ENCODE results near the gene FAF2.
"Not testable (repeated sequence)": the region's sequence is repeated elsewhere in the genome, so short reads cannot be mapped to it uniquely, and the experiment has no call there.

FAF2 gene

GRCh38 chr5:176550275-176550831, 102.2 kb downstream of the FAF2 start:
- H3K27ac ChIP-seq (ENCODE audit: low read depth, low read length) = no peak overlapping the region
- H3K4me3 ChIP-seq (ENCODE audit: low read depth, low read length) = no peak overlapping the region
- H3K4me1 ChIP-seq (ENCODE audit: control insufficient read depth, insufficient read depth, low read length) = peaks cover 12% of the 10 kb centered on the region; the same call in 1 of the 2 replicates
- no peaks in the 10 kb centered on the region for H3K36me3 ChIP-seq (ENCODE audit: control insufficient read depth, insufficient read depth, low read length)
- H3K9ac ChIP-seq (ENCODE audit: low read length) = no peak overlapping the region
- no peaks in the 10 kb centered on the region for H3K9me3 ChIP-seq (ENCODE audit: control insufficient read depth, insufficient read depth, low read depth, low read length)
- H3K27me3 ChIP-seq (ENCODE audit: control insufficient read depth, insufficient read depth, low read length) = peaks cover 11% of the 10 kb centered on the region; the same call in 1 of the 2 replicates

GRCh38 chr5:176550937-176551336, 102.8 kb downstream of the FAF2 start:
- not testable (repeated sequence) for H3K9ac ChIP-seq (ENCODE audit: low read length); H3K27ac ChIP-seq (ENCODE audit: low read depth, low read length); H3K4me3 ChIP-seq (ENCODE audit: low read depth, low read length); H3K36me3 ChIP-seq (ENCODE audit: control insufficient read depth, insufficient read depth, low read length); H3K9me3 ChIP-seq (ENCODE audit: control insufficient read depth, insufficient read depth, low read depth, low read length)
- peaks cover 12% of the 10 kb centered on the region; the same call in 1 of the 2 replicates for H3K4me1 ChIP-seq (ENCODE audit: control insufficient read depth, insufficient read depth, low read length)
- H3K27me3 ChIP-seq (ENCODE audit: control insufficient read depth, insufficient read depth, low read length) = peaks cover 11% of the 10 kb centered on the region; the same call in 1 of the 2 replicates

- no peaks in the 10 kb centered on the region for H3K9me3 ChIP-seq (ENCODE audit: control insufficient read depth, insufficient read depth, low read depth, low read length)
- peaks cover 11% of the 10 kb centered on the region; the same call in 1 of the 2 replicates for H3K27me3 ChIP-seq (ENCODE audit: control insufficient read depth, insufficient read depth, low read length)
- H3K4me1 ChIP-seq (ENCODE audit: control insufficient read depth, insufficient read depth, low read length) = peaks cover 12% of the 10 kb centered on the region; the same call in 1 of the 2 replicates
- no peak overlapping the region for H3K9ac ChIP-seq (ENCODE audit: low read length)
- H3K4me3 ChIP-seq (ENCODE audit: low read depth, low read length) = no peak overlapping the region
- no peak overlapping the region for H3K27ac ChIP-seq (ENCODE audit: low read depth, low read length)
- no peaks in the 10 kb centered on the region for H3K36me3 ChIP-seq (ENCODE audit: control insufficient read depth, insufficient read depth, low read length)
Observed at GRCh38 chr5:176552332-176552869, 104.2 kb downstream of the FAF2 start.

GRCh38 chr5:176553260-176554085, 105.3 kb downstream of the FAF2 start:
- peak overlapping the region; percentile 6; the same call in 1 of the 2 replicates for H3K4me3 ChIP-seq (ENCODE audit: low read depth, low read length)
- H3K27ac ChIP-seq (ENCODE audit: low read depth, low read length) = no peak overlapping the region
- H3K9ac ChIP-seq (ENCODE audit: low read length) = no peak overlapping the region
- H3K36me3 ChIP-seq (ENCODE audit: control insufficient read depth, insufficient read depth, low read length) = no peaks in the 10 kb centered on the region
- no peaks in the 10 kb centered on the region for H3K9me3 ChIP-seq (ENCODE audit: control insufficient read depth, insufficient read depth, low read depth, low read length)
- peaks cover 12% of the 10 kb centered on the region; the same call in 1 of the 2 replicates for H3K4me1 ChIP-seq (ENCODE audit: control insufficient read depth, insufficient read depth, low read length)
- peaks cover 11% of the 10 kb centered on the region; the same call in 1 of the 2 replicates for H3K27me3 ChIP-seq (ENCODE audit: control insufficient read depth, insufficient read depth, low read length)

- Histone ChIP-seq H3K9me3 (ENCODE audit: control insufficient read depth, insufficient read depth, low read depth, low read length) (peaks cover 4% of the 10 kb centered on the region; the same call in 1 of the 2 replicates), H3K9ac (ENCODE audit: low read length) (no peak overlapping the region), H3K36me3 (ENCODE audit: control insufficient read depth, insufficient read depth, low read length) (no peaks in the 10 kb centered on the region), H3K27me3 (ENCODE audit: control insufficient read depth, insufficient read depth, low read length) (peaks cover 8% of the 10 kb centered on the region; the same call in 1 of the 2 replicates), H3K27ac (ENCODE audit: low read depth, low read length) (no peak overlapping the region), H3K4me1 (ENCODE audit: control insufficient read depth, insufficient read depth, low read length) (peaks cover 13% of the 10 kb centered on the region; the same call in 1 of the 2 replicates), H3K4me3 (ENCODE audit: low read depth, low read length) (no peak overlapping the region)
Observed at GRCh38 chr5:176557846-176558245, 109.7 kb downstream of the FAF2 start.
